GM12878 (cell line): Measurements from ENCODE around the gene ERN1. TPM values are rescaled to one million over a fixed set of nuclear protein-coding genes. Genes with fewer than 3 reads are reported as not detected.
A peak's percentile ranks its signal among the peaks of the same experiment; 100 is the strongest.

Source experiments
- ATF2 ChIP-seq: IDR thresholded peaks from 2 replicates; pipeline ENCODE4 v1.6.1; 2012; ENCODE audit warnings: low read length, inconsistent platforms
- BACH1 ChIP-seq: fragments of 450-650 bp; IDR thresholded peaks from 2 replicates; pipeline ENCODE4 v1.6.1; 2017; ENCODE audit warnings: mild to moderate bottlenecking, borderline replicate concordance
- BRCA1 ChIP-seq: IDR thresholded peaks from 2 replicates; pipeline ENCODE4 v1.6.1; 2011; ENCODE audit warnings: low read depth, low read length, improper control_type of control experiment
- CBFB ChIP-seq: IDR thresholded peaks from 2 replicates; pipeline ENCODE4 v1.6.1; 2016; ENCODE audit warnings: antibody characterized with exemption, low read depth
- ETV6 ChIP-seq, 2 experiments: fragments of 450-650 bp in 1 of 2; IDR thresholded peaks in 1 of 2; conservative IDR thresholded peaks in 1 of 2; 2 replicates each; pipeline ENCODE4 v1.6.1; 2014; ENCODE audit warnings: antibody characterized with exemption in 1 of 2, borderline replicate concordance in 1 of 2, low read depth in 1 of 2, mild to moderate bottlenecking in 1 of 2, moderate library complexity in 1 of 2
- GATAD2B ChIP-seq: fragments of 450-650 bp; conservative IDR thresholded peaks from 2 replicates; pipeline ENCODE4 v1.6.1; 2017; ENCODE audit warnings: low read depth, mild to moderate bottlenecking, moderate library complexity
- HDAC6 ChIP-seq: fragments of 200-600 bp; sonication (generic); IDR thresholded peaks from one replicate; pipeline ENCODE4 v1.8.0; 2017; ENCODE audit warnings: antibody characterized with exemption; ENCODE audit not compliant: unreplicated experiment
- HSF1 ChIP-seq: fragments of 150-350 bp; IDR thresholded peaks from 2 replicates; pipeline ENCODE4 v1.6.1; 2014; ENCODE audit warnings: mild to moderate bottlenecking, low read depth, low read length
- IRF4 ChIP-seq: IDR thresholded peaks from 2 replicates; pipeline ENCODE4 v1.6.1; 2011; ENCODE audit warnings: low read depth, low read length
- KLF5 ChIP-seq: fragments of 450-650 bp; IDR thresholded peaks from 2 replicates; pipeline ENCODE4 v1.6.1; 2014; ENCODE audit warnings: mild to moderate bottlenecking; ENCODE audit not compliant: partially characterized antibody
- MYB ChIP-seq: fragments of 150-350 bp; IDR thresholded peaks from 2 replicates; pipeline ENCODE4 v1.6.1; 2014; ENCODE audit warnings: mild to moderate bottlenecking, low read depth, low read length, borderline replicate concordance
- NFXL1 ChIP-seq: fragments of 450-650 bp; IDR thresholded peaks from 2 replicates; pipeline ENCODE4 v1.6.1; 2017; ENCODE audit warnings: antibody characterized with exemption, mild to moderate bottlenecking, borderline replicate concordance
- POLR2AphosphoS2 ChIP-seq: IDR thresholded peaks from 2 replicates; pipeline ENCODE4 v1.6.1; 2011; ENCODE audit warnings: low read depth, mild to moderate bottlenecking, low read length, improper control_type of control experiment, moderate library complexity
- RAD21 ChIP-seq: IDR thresholded peaks from 2 replicates; pipeline ENCODE4 v1.6.1; 2011; ENCODE audit warnings: mild to moderate bottlenecking, low read depth, low read length, moderate library complexity; ENCODE audit not compliant: insufficient read depth
- SREBF1 ChIP-seq: IDR thresholded peaks from 2 replicates; pipeline ENCODE4 v1.6.1; 2012; ENCODE audit warnings: mild to moderate bottlenecking, low read length
- STAT1 ChIP-seq: fragments of 450-650 bp; conservative IDR thresholded peaks from 2 replicates; pipeline ENCODE4 v1.6.1; 2014; ENCODE audit warnings: antibody characterized with exemption, mild to moderate bottlenecking
- ZBTB4 ChIP-seq: fragments of 450-650 bp; formaldehyde crosslinking; IDR thresholded peaks from 2 replicates; pipeline ENCODE4 v1.4.0; 2022; ENCODE audit warnings: mild to moderate bottlenecking, moderate library complexity
- ZNF207 ChIP-seq: fragments of 450-650 bp; IDR thresholded peaks from 2 replicates; pipeline ENCODE4 v1.6.1; 2014; ENCODE audit warnings: antibody characterized with exemption, mild to moderate bottlenecking, borderline replicate concordance
- ZNF592 ChIP-seq: fragments of 450-650 bp; IDR thresholded peaks from 2 replicates; pipeline ENCODE4 v1.6.1; 2017; ENCODE audit warnings: mild to moderate bottlenecking, moderate library complexity
- polyA plus RNA-seq, 11 experiments: library from polyadenylated mRNA; depleted of rRNA in 4 of 11; unstranded in 6 of 11; stranded (reverse) in 5 of 11; fragments of >200 nt; fragmentation: Nextera tagmentation in 4 of 11; fragmentation: Illumina TruSeq in 1 of 11; extraction: Ambion mirVana in 4 of 11; extraction: Trizol in 1 of 11; gene quantifications; 1 replicate in 1 of 11; 2 replicates in 10 of 11; pipeline versions ENCODE4 v1.2.1 to v1.2.3, GENCODE V29; 2011 to 2016; ENCODE audit warnings: inconsistent platforms in 2 of 11, missing spikeins in 2 of 11, low read depth in 1 of 11
- total RNA-seq, 4 experiments: library from RNA; depleted of rRNA in 3 of 4; stranded (reverse); fragments of >200 nt in 3 of 4; fragmentation: Illumina TruSeq in 1 of 4; extraction: Trizol in 1 of 4; gene quantifications; 2 replicates each; pipeline versions ENCODE4 v1.2.1 to v1.2.3, GENCODE V29; 2013 to 2021

ERN1 gene
- total and polyA plus RNA-seq, 10 of the 15 experiments (the other 5 are each of a cell fraction or from before 2014, with no cell fraction given), result 2.6 to 19.2 (median 7.6) TPM

GRCh38 chr17:64146418-64147109 is 16.6 kb upstream of the ERN1 start (continued):
- TF ChIP-seq ATF2 (no peak), HSF1 (no peak), POLR2AphosphoS2 (peak; percentile 14; the same call in 1 of the 2 replicates), ZNF207 (no peak), HDAC6 (no peak), CBFB (no peak; the same call in 1 of the 2 replicates), MYB (no peak), KLF5 (no peak), BACH1 (no peak), STAT1 (no peak), ZNF592 (no peak), SREBF1 (no peak), NFXL1 (peak; percentile 18; the same call in 1 of the 2 replicates), BRCA1 (no peak), ETV6 (conservative IDR thresholded peaks at IDR 0.05 in 1 of 2, IDR thresholded peaks at IDR 0.05 in 1 of 2; ENCODE audit: borderline replicate concordance in 1 of 2, low read depth in 1 of 2) (no peak), ZBTB4 (0 out of 2 replicates have a peak, but pooled peaks have one; percentile 2), RAD21 (no peak), IRF4 (no peak), GATAD2B (no peak)
